ENCODE measurements around the gene DMWD.
A peak's percentile ranks its signal among the peaks of the same experiment; 100 is the strongest.

DMWD gene

GRCh38 chr19:45823182-45823581 lies 30.5 kb upstream of the DMWD start:
- no peak for TF ChIP-seq POLR2AphosphoS5 (IDR thresholded peaks at IDR 0.05; ENCODE audit: low read depth, low read length)
- TF ChIP-seq POLR2A (IDR thresholded peaks at IDR 0.05; ENCODE audit: low read depth, low read length) = no peak
- no peak for TF ChIP-seq TAF1 (IDR thresholded peaks at IDR 0.05; ENCODE audit: borderline replicate concordance, low read depth, low read length)
- DNase-seq (ENCODE audit: insufficient read length) = no peak
- no peak for FAIRE-seq

- FAIRE-seq (no peak), DNase-seq (ENCODE audit: insufficient read length) (no peak)
- TF ChIP-seq POLR2AphosphoS5 (IDR thresholded peaks at IDR 0.05; ENCODE audit: low read depth, low read length) (no peak), POLR2A (IDR thresholded peaks at IDR 0.05; ENCODE audit: low read depth, low read length) (no peak), TAF1 (IDR thresholded peaks at IDR 0.05; ENCODE audit: borderline replicate concordance, low read depth, low read length) (no peak)
Measured at GRCh38 chr19:45822716-45823115, 30.1 kb upstream of the DMWD start.

GRCh38 chr19:45821570-45821969 lies 28.9 kb upstream of the DMWD start:
- no peak for TF ChIP-seq TAF1 (IDR thresholded peaks at IDR 0.05; ENCODE audit: borderline replicate concordance, low read depth, low read length)
- no peak for TF ChIP-seq POLR2A (IDR thresholded peaks at IDR 0.05; ENCODE audit: low read depth, low read length)
- no peak for TF ChIP-seq POLR2AphosphoS5 (IDR thresholded peaks at IDR 0.05; ENCODE audit: low read depth, low read length)
- FAIRE-seq = no peak
- no peak for DNase-seq (ENCODE audit: insufficient read length)

DNA sequence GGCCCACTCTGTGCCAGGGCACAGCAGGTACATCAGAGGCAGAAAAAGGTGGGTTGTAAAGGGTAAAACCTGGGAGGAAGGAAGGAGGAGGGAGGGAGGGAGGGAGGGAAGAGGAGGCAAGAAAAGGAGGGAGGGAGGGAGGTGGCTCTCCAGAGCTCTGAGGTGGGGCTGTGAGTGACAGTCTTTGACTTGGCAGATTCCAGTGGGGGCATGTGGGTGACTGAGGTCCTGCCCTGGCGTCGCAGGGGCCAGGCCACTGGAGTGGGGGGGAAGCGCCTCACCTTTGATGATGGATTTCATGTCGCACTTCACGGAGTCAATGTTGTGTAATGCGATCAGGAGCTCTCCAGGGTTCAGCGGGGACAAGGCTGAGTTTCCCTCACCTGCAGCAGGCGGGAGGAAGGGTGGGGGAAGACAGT lies 28.5 kb upstream of the DMWD start:
- DNase-seq (ENCODE audit: insufficient read length) (no peak), FAIRE-seq (no peak)

DNA sequence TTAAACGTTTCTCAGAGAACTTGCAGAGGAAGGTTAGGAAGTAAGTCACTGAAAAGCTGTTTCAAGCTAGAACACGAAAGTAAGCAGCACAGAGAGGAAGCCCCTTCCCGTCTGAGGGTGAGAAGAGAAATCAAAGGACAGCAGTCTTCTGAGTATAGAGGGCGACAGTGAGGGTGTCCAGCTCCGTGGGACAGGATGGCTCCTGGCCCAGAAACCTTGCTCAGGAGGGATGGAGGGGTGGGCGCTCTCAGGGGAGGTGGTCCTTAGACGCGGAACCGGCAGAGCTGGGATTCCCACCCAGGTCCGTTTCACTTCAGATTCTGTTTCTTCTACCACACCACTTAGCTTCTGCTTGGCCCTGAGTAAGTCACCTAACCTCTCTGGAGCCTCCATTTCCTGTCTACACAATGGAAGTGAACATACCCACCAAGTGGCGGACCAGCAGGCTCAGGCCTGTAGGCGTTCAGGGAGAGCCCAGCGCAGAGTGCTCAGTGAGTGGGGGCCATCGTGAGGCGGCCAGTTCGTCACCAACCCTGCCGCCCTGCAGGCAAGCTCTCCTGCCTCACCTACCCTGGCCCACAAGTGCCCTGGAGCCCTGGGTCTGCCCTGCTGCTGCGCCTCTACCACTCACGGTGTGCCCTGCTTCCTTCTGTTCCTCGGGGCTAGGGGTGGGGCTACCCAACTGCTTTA lies 27.9 kb upstream of the DMWD start:
- TF ChIP-seq POLR2A (IDR thresholded peaks at IDR 0.05; ENCODE audit: low read depth, low read length) (no peak), TAF1 (IDR thresholded peaks at IDR 0.05; ENCODE audit: borderline replicate concordance, low read depth, low read length) (no peak), POLR2AphosphoS5 (IDR thresholded peaks at IDR 0.05; ENCODE audit: low read depth, low read length) (no peak)
- DNase-seq (ENCODE audit: insufficient read length) (no peak), FAIRE-seq (no peak)

More for the DNA sequence above, 28.5 kb upstream of the DMWD start:
- no peak for TF ChIP-seq TAF1 (IDR thresholded peaks at IDR 0.05; ENCODE audit: borderline replicate concordance, low read depth, low read length)
- TF ChIP-seq POLR2AphosphoS5 (IDR thresholded peaks at IDR 0.05; ENCODE audit: low read depth, low read length) = no peak
- no peak for TF ChIP-seq POLR2A (IDR thresholded peaks at IDR 0.05; ENCODE audit: low read depth, low read length)

- no peak for DNase-seq (ENCODE audit: insufficient read length)
- FAIRE-seq = no peak
- no peak for TF ChIP-seq POLR2A (IDR thresholded peaks at IDR 0.05; ENCODE audit: low read depth, low read length)
Measured at GRCh38 chr19:45819769-45820168, 27.1 kb upstream of the DMWD start.

GRCh38 chr19:45817725-45818301 lies 25.2 kb upstream of the DMWD start:
- TF ChIP-seq POLR2A (IDR thresholded peaks at IDR 0.05; ENCODE audit: low read depth, low read length) (no peak), TAF1 (IDR thresholded peaks at IDR 0.05; ENCODE audit: borderline replicate concordance, low read depth, low read length) (no peak), POLR2AphosphoS5 (IDR thresholded peaks at IDR 0.05; ENCODE audit: low read depth, low read length) (no peak)
- FAIRE-seq (no peak), DNase-seq (ENCODE audit: insufficient read length) (no peak)

- DNase-seq (ENCODE audit: insufficient read length) (peak; percentile 99), FAIRE-seq (peak; percentile 99)
- TF ChIP-seq POLR2A (IDR thresholded peaks at IDR 0.05; ENCODE audit: low read depth, low read length) = 0 out of 2 replicates have a peak, but pooled peaks have one; percentile 18
- TF ChIP-seq TAF1 (IDR thresholded peaks at IDR 0.05; ENCODE audit: borderline replicate concordance, low read depth, low read length) = no peak
Measured at GRCh38 chr19:45817010-45817724, 24.5 kb upstream of the DMWD start.

DNA sequence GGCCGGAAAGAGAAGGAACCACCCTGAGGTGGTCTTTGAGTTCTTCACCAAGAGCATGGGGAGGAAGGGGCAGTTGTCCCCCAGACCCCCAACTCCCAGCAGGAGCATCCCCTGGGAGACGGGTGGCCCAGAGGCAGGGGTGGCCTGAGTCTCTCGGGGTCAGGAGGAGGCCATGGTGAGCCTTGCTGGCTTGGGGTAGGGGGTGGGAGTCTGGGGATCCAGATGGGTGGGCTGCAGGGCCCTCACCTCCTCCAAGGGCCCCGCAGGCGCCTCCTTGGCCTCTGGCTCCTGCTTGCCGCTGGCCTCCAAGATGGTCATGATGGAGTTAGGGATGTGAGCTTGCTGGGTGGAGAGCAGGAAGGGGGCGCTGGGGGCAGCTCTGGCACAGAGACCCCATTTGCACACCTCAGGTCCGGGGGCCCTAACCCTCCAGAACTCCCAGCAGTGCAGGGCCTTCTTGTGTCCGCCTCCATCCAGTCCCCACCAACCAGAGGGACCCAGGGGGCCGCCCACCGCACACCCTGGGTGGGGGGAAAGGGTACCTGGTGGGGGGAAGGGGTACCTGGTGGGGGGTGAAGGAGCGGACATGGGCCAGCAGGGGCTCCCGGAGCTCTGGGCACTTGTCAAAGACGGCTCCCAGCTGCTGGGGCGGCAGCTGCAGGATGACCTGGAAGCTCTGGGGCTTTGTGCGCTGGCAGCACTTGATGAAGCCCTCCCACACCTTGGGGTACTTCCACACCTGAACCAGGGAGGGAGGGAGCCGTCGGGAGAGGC lies 23.8 kb upstream of the DMWD start:
- FAIRE-seq (no peak), DNase-seq (ENCODE audit: insufficient read length) (peak; percentile 31)
- TF ChIP-seq TAF1 (IDR thresholded peaks at IDR 0.05; ENCODE audit: borderline replicate concordance, low read depth, low read length) (no peak), POLR2AphosphoS5 (IDR thresholded peaks at IDR 0.05; ENCODE audit: low read depth, low read length) (no peak), POLR2A (IDR thresholded peaks at IDR 0.05; ENCODE audit: low read depth, low read length) (no peak)

DNA sequence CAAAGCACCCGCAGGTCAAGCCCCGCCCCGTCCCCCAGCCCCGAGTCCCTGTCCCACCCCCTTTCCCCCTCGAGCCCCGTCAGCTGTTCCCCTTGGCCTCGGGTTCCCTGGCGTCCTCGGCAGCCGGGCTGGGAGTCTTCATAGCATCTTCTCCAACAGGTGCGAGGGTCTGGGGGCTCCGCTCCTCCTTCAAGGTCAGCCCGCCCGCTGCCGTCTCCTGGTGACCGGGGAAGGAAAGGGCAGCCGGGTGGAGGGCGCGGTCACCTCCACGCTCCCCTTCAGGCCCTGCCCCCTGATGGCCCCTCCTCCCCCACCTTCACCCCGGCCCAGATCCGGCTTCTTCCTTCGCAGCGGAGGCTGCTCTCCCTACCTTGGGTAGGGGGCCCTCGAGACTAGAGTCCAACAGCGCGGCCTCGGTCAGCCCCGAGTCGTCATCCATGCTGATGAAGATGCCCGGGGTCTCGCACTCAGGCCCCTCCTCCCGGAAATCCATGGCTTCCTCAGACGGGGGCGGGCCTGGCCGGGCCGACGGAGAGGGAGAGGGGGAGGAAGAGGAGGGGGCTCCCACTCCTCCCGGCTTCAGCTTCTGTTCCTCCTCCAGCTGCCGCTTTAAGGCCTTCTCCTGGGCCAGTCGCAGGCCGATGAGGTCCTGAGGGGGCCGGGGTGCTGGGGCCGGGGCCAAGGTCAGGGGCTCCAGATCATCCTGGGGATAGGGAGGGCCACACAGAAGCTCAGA lies 23.0 kb upstream of the DMWD start:
- peak; percentile 19 for DNase-seq (ENCODE audit: insufficient read length)

More for the DNA sequence above, 23.0 kb upstream of the DMWD start:
- TF ChIP-seq TAF1 (IDR thresholded peaks at IDR 0.05; ENCODE audit: borderline replicate concordance, low read depth, low read length) (no peak), POLR2A (IDR thresholded peaks at IDR 0.05; ENCODE audit: low read depth, low read length) (no peak), POLR2AphosphoS5 (IDR thresholded peaks at IDR 0.05; ENCODE audit: low read depth, low read length) (no peak)
- no peak for FAIRE-seq

Data from GM12892 (cell line).